Measurements from ENCODE around the gene WWC1.
"Not testable (repeated sequence)": the region's sequence is repeated elsewhere in the genome, so short reads cannot be mapped to it uniquely, and the experiment has no call there.

Gene WWC1

DNA sequence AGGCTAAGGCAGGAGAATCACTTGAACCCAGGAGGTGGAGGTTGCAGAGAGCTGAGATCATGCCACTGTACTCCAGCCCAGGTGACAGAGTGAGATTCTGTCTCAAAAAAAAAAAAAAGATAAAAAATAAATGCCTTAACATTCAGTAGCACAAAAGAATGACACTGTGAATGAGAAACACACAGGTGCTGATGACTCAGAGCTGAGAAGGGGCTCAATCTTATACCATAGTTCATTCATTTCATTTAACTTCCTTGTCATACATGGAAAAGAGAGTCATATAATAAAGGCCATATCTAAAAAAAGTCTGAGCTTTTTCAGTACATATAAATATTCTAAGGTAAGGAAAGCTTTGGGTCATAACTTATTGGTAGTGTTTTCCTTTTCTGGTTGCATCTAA is 40.6 kb downstream of the WWC1 start:
- no peak for DNase-seq (ENCODE audit: low read depth, low spot score)

DNA sequence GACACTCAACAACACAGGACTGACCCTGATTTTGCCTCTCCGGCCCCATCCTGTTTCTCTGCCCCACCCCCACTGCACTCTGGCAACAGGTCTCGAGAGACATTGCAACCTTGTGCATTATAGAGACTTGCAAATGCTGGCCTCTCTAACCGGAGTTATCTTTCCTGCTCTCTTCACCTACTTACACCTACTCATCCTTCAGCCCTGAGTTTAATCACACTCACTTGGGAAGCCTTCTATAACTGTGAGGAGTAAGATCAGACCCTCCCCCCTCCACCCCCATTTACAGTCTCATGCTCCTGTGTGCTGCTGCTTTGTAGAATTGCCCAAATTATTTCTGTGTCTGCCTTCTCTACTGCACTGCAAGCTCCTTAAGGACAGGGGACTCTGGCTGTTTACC is 42.8 kb downstream of the WWC1 start:
- DNase-seq (ENCODE audit: low read depth, low spot score): no peak

DNA sequence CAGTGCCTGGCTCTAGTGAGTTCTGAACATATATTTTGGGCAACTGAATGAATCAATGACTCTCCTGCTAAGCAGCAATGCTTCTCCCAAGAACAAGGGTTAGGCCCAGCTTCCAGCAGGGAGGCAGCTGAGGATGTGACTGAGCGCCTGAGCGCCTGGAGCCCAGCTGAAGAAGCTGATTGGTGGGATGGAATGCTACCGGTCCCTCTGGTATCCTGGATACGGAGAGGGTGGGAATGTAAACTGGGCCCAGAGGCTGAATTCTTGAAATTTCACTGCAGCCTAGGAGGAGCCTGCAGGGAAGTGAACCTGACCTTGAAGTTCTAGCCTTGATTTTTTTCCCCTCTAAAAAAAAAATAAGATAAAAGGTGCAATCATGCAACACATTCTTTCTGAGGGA is 43.2 kb downstream of the WWC1 start:
- DNase-seq (ENCODE audit: low read depth, low spot score): no peak

DNA sequence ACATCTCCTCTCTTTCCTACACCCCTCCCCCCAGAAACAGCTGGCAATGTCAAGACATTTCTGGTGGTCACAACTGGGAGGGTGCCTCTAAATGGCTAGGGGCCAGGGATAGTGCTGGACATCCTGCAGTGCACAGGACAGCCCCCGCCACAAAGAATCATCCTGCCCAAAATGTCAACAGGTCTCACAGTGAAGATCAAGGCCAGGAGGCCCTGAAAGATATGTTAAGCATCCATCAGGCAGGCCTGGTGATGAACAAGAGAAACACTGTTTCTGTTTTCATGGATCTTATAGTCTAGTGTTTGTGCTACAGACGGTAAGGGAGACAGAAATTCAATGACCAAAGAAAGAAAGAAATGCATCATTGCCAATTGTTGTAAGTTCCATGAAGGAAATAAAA is 45.9 kb downstream of the WWC1 start:
- DNase-seq (ENCODE audit: low read depth, low spot score): no peak

DNA sequence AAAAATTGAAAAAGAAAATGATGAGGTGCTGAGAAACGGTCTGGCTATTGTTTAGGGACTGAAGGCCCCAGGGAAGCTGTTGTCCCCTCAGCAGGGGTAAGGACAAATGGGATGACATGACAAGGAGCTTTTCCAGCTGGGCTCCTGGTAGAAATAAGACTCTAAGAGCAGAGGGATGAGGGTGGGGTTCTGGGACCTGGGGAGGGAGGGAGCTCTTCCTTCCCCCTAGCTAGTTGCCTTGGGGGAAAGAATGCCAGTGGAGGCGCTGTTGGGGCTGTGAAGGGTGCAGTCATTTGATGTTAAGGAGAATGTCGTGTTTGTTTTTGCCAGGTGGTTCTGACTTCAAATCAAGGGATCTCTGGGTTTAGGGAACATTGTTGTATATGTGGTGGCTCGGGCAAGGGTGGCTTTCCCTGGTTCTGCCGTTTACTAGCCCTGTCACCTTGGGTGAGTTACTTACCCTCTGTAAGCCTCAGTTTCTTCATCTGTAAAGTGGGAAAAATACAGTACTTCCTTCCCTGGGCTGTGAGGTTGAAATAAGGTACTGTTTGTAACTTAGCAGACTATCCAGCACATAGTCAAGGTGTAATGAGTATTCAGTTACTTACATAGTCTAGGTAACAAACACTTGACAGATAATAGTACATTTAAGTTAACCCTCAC is 47.8 kb downstream of the WWC1 start:
- no peak for DNase-seq (ENCODE audit: low read depth, low spot score)

- not testable (repeated sequence) for DNase-seq (ENCODE audit: low read depth, low spot score)
Measured at GRCh38 chr5:168339772-168340140, 48.3 kb downstream of the WWC1 start.

GRCh38 chr5:168340487-168340886 is 49.0 kb downstream of the WWC1 start:
- DNase-seq (ENCODE audit: low read depth, low spot score): no peak

GRCh38 chr5:168341178-168341577 is 49.7 kb downstream of the WWC1 start:
- DNase-seq (ENCODE audit: low read depth, low spot score): no peak

DNA sequence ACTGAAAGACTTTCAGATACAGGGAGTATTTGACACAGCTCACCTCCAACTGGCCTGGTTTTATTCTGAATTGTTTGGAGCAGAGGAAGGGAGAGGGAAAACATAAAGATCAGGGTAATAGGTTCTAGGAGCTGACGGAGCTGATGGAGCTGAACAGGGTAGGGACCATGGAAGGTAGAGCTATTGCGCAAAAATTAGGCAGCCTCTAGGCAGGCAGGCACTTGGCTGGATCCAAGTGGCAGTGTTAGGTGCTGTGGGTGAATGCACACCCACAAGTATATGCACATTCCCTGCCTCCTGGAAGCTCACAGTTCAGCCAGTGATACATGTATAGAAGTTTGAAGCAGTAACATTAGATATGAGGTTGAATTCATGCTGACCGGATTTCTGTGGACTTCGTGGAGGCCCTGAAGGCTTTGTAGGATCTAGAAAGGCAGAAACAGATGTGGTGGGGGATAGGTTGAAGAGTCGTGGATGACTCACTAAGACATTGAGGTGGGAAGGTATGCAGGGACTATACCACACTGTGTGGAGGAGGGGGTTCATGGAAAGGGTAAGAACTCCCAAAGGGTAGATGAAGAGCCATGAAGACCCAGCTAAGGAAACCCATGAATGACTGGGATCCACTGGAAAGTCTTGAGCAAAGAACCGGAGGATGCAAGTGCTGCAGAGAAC is 50.8 kb downstream of the WWC1 start:
- no peak for DNase-seq (ENCODE audit: low read depth, low spot score)

DNA sequence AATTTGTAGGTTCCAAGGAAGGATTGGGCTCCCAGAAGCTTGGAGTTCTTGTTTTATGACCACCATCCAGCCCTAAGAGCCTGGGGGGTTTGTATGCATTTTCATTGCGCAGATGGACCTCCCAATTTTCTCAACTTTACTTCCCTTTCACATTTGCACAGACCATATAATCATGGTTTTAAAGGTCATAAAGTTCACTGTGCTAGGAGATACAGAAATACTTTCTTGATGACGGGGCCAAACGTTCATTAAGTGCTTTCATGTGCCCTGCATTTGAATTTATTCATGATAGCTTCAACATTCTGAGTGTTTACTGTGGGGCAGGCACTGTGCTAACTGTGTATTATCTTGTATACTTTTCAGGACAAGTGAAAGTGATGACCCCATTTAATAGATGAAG is 51.5 kb downstream of the WWC1 start:
- DNase-seq (ENCODE audit: low read depth, low spot score): no peak

DNA sequence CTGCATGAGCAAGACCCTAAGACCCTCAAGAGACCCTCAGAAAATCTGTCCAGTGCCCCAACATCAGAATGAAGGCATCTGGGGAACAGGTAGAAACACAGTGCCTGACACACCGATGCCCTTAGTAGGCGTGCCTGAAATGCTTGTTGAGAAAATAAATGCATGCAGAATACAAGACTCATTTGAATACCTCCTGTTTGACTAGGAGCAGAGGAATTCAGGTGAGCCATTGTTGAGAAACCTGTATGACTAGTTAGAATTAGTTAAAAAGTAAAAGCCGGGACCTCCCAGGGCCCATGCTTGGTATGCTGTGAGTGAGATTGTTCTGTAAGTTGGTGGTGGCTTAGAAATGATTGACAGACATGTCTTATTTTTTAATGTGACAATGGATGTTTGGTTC is 55.0 kb downstream of the WWC1 start:
- DNase-seq (ENCODE audit: low read depth, low spot score): no peak

DNA sequence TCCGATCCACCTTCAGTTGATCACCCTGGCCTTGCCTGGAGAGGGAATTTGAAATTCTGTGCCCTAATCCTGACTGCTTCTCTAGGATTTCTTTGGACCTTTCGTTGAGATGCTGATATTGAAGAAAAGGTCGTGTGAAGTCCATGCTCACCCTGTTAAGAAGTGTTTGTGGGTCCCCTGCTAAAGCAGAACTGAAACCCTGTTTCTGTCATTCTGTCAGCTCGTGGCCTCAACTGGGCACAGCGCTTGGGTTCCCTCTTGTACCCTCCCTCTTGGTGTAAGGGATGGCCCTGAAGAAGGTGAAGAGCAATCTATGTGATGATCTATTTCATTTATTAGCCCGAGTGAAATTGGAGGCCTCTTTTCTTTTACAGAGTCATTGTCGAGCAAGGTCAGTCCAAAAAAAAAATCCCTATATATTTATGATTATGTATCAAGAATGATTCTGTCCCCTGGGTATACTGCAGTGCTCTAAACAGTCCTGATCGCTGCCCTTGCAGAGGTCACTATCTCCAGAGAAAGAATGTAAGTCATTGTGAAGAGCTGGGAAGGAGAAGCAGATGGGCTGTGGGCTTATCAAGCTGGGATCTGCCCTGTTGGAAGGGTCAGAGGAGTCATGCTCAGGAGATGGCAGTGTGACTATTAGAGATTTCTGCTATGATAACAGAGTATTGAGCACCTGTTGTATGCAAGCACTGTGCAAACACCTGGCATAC is 56.1 kb downstream of the WWC1 start:
- DNase-seq (ENCODE audit: low read depth, low spot score): no peak

DNA sequence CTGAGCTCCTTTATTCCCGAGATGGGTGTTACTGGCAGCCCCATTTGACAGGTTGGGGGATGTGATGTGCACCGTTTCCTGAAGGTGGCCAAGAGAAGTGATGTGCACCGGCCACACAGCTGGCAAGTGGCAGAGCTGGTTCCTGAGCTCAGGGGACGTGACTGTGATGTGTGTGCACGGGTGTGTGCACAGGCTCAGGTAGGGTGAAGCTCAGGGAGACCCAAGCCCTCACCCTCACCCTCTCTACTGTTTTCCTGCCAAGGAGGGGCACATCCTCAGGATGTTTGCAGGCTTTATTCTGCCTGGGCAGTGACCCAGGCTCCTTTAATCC is 56.6 kb downstream of the WWC1 start:
- no peak for DNase-seq (ENCODE audit: low read depth, low spot score)

GRCh38 chr5:168350315-168350714 is 58.9 kb downstream of the WWC1 start:
- no peak for DNase-seq (ENCODE audit: low read depth, low spot score)

- DNase-seq (ENCODE audit: low read depth, low spot score): no peak
Measured at GRCh38 chr5:168353216-168353957, 61.9 kb downstream of the WWC1 start.

DNA sequence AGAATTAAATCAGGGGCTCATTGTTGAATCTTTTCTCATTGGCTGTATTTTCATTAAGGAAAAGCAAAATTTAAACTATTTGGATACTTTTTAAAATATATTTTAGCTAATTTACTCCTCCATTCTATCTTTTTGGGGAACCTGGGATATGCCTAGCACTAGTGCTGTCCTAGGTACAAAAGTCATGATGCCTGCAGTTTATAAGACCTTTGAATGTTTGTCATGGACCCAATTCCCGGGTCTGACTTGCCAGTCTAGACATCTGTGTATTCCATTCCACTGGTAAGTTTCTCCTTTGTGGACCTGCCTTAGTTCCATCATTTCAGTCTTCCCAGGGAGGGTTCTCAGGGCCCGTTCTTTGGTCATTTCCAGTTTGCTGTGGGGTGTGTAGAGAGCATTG is 63.0 kb downstream of the WWC1 start:
- DNase-seq (ENCODE audit: low read depth, low spot score): no peak

- DNase-seq (ENCODE audit: low read depth, low spot score): no peak
Measured at GRCh38 chr5:168356171-168356570, 64.7 kb downstream of the WWC1 start.

GRCh38 chr5:168356592-168356991 is 65.1 kb downstream of the WWC1 start:
- no peak for DNase-seq (ENCODE audit: low read depth, low spot score)

DNA sequence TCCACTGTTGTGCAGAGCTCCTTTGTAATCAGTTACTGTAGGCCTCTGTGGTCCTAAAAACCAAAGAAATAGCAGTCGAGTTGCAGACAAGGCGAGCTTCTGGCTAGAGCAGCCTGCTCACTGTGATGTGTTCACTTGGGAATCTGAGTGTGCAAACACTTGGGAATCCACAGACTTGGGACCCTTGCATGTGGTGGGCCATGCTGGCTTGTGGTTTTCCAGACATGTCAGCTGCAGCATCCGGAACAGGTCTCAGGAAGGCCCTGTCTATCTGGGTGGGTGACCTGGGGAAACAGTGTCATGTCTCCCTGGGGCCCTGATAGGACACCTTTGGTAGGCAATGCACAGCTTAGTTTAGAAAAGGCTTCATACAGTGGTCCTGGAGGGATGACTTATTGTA is 66.4 kb downstream of the WWC1 start:
- DNase-seq (ENCODE audit: low read depth, low spot score): no peak

DNA sequence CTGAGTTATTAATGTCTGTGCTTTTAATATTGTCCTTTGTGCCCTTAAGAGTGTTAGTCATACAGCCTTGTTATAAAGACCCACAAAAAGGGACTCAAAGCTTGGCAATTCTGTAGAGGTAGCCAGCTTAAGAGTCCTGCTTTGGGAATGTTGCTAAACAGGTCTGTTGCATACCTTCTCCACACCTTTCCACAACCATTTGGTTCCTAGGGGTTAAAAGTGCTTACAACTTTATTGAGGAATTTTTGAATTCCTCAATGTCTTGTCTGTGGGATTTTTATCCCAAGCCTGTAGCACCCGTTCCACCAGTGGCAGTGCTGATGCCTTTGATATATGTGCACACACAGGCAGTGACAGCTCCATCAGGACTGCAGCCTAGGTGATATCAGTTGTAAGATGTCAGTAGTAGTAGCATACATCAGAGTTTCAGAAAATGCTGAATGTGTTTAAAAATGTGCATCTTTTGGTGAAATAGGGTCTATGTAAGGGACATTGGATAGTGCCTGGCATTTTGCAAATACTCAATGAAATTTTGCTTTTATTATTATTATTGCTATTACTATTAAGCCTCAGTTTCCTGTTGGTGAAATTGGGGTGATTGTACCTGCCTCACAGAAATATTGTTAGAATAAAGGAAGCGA is 68.5 kb downstream of the WWC1 start:
- no peak for DNase-seq (ENCODE audit: low read depth, low spot score)

- no peak for DNase-seq (ENCODE audit: low read depth, low spot score)
Measured at GRCh38 chr5:168360521-168361285, 69.3 kb downstream of the WWC1 start.
